Lung (tissue), 16 donors: ENCODE measurements around the gene TJP1. TPM values are rescaled to one million over a fixed set of nuclear protein-coding genes. Genes with fewer than 3 reads are reported as not detected.

Experiments used
- ATAC-seq: fragments of 200-7000 bp; cut with Tn5 transposase; one replicate; pipeline ENCODE4 v1.9.1; 2020; ENCODE audit warnings: moderate number of reproducible peaks; ENCODE audit not compliant: insufficient read depth, low FRiP score
- DNase-seq, 3 donors: peaks; one replicate each; pipeline ENCODE4 v3.0.0-alpha.2; 2013 to 2017
- H3K27ac ChIP-seq, 2 donors: one replicate each; pipeline ENCODE4 v1.5.1; 2013; ENCODE audit warnings: mild to moderate bottlenecking in 2 of 2, moderate library complexity in 2 of 2, control low read depth in 1 of 2, inconsistent platforms in 1 of 2, low read depth in 1 of 2, low read length in 1 of 2
- H3K27me3 ChIP-seq, 3 donors: one replicate each; pipeline ENCODE4 v1.5.1; 2013; ENCODE audit warnings: low read length in 2 of 3; ENCODE audit not compliant: control insufficient read depth in 3 of 3, insufficient read depth in 3 of 3
- H3K36me3 ChIP-seq, 4 donors: one replicate each; pipeline ENCODE4 v1.5.1; 2013; ENCODE audit warnings: low read length in 4 of 4, mild to moderate bottlenecking in 1 of 4, moderate library complexity in 1 of 4; ENCODE audit not compliant: control insufficient read depth in 4 of 4, insufficient read depth in 4 of 4
- H3K4me1 ChIP-seq, 5 donors: one replicate each; pipeline ENCODE4 v1.5.1; 2013; ENCODE audit warnings: low read length in 5 of 5, mild to moderate bottlenecking in 2 of 5, moderate library complexity in 1 of 5; ENCODE audit not compliant: control insufficient read depth in 5 of 5, insufficient read depth in 5 of 5
- H3K4me3 ChIP-seq: one replicate; pipeline ENCODE4 v1.5.1; 2013; ENCODE audit warnings: mild to moderate bottlenecking, control low read depth, moderate library complexity
- H3K9ac ChIP-seq, 2 donors: one replicate each; pipeline ENCODE4 v1.5.1; 2013; ENCODE audit warnings: low read length in 2 of 2, control low read depth in 1 of 2; ENCODE audit not compliant: insufficient read depth in 1 of 2
- H3K9me3 ChIP-seq, 4 donors: one replicate each; pipeline ENCODE4 v1.5.1; 2013; ENCODE audit warnings: low read length in 3 of 4, mild to moderate bottlenecking in 1 of 4, moderate library complexity in 1 of 4; ENCODE audit not compliant: control insufficient read depth in 4 of 4, insufficient read depth in 3 of 4
- CTCF ChIP-seq: IDR thresholded peaks from 2 replicates; pipeline ENCODE4 v1.5.1; 2012; ENCODE audit warnings: mild to moderate bottlenecking; ENCODE audit errors: control extremely low read depth, extremely low read depth
- WGBS, 2 donors: extraction: QIAGEN DNeasy Blood & Tissue Kit; methylation state at CpG; one replicate each; pipeline ENCODE4 v1.1.7; 2013; 5-methylcytosine and 5-hydroxymethylcytosine counted together
- long read RNA-seq, 5 donors: transcript quantifications; one replicate each; lab custom pipeline, GENCODE V29; 2026
- polyA plus RNA-seq, 2 donors: library from polyadenylated mRNA; stranded (reverse); fragments of 200-250 nt; gene quantifications; one replicate each; pipeline ENCODE4 v1.2.1, GENCODE V29; 2013
- total RNA-seq, 2 donors: library from RNA; depleted of rRNA in 1 of 2; stranded (reverse); fragments of >200 nt in 1 of 2; gene quantifications; one replicate each; pipeline ENCODE4 v1.2.1, GENCODE V29; 2014 to 2021
- donor health status: control.
- donor health status: control.
- donor health status: Bipolar disorder and iron deficiency.
- donor health status: healthy.
- donor health status: DM: yes; HTN: yes; CAD: no.

TJP1 gene
- total RNA-seq (100 to 1,000 TPM in 1 of 2 donors, 10 to 100 TPM in 1; 84.6 to 211 TPM), polyA plus RNA-seq (10 to 100 TPM; 20.6 to 23.0 TPM)
- long read RNA-seq, donor 1, full-length matches to known transcripts: 8 of 52 reads
- long read RNA-seq, donor 1, partial matches to known transcripts: 44 of 52 reads
- long read RNA-seq, donor 1, other reads (novel, unspliced or antisense): 0 of 52 reads
- long read RNA-seq, donor 2, partial matches to known transcripts: 16 of 17 reads
- long read RNA-seq, donor 2, other reads (novel, unspliced or antisense): 0 of 17 reads
- long read RNA-seq, donor 3, partial matches to known transcripts: 5 of 7 reads
- long read RNA-seq, donor 3, other reads (novel, unspliced or antisense): 0 of 7 reads
- long read RNA-seq, donor 4, partial matches to known transcripts: 27 of 27 reads
- long read RNA-seq, donor 4, other reads (novel, unspliced or antisense): 0 of 27 reads
- long read RNA-seq, donor 5, full-length matches to known transcripts: 2 of 51 reads
- long read RNA-seq, donor 5, partial matches to known transcripts: 49 of 51 reads
- long read RNA-seq, donor 5, other reads (novel, unspliced or antisense): 0 of 51 reads

- H3K36me3 ChIP-seq: no peaks in the 10 kb centered on the region
- H3K4me3 ChIP-seq: peak within 1 kb of the TSS; percentile 92
- peaks cover 5 to 25% (median 6%) of the 10 kb centered on the region in 5 donors for H3K4me1 ChIP-seq
- ATAC-seq: peak; percentile 90
- no peaks in the 10 kb centered on the region for H3K27me3 ChIP-seq
- 0 to 1% methylated on average over 64 to 80 of the region's 80 CpGs for WGBS, 2 donors
- H3K9me3 ChIP-seq: peaks cover 0 to 4% (median 0%) of the 10 kb centered on the region in 4 donors
- peak; percentile 75 to 91 (median 91) for DNase-seq
- no peak for TF ChIP-seq CTCF
- peak within 1 kb of the TSS; percentile 98 to 99 for H3K27ac ChIP-seq
- H3K9ac ChIP-seq: peak within 1 kb of the TSS; percentile 60 to 96
These were observed at the start of gene TJP1 for GRCh38 chr15:29822100-29822683. TSS of gene TJP1 (minus strand) at chr15:29822468. CDS start at chr15:29822028, 440 bp downstream.

- DNase-seq (peak in 1 of 3 donors; percentile 52), ATAC-seq (no peak)
- peak overlapping the region; percentile 68 to 83 for H3K27ac ChIP-seq
- no peaks in the 10 kb centered on the region for H3K36me3 ChIP-seq
- H3K4me1 ChIP-seq: peaks cover 0 to 12% (median 8%) of the 10 kb centered on the region in 5 donors
- no peak for TF ChIP-seq CTCF
- no peaks in the 10 kb centered on the region for H3K9me3 ChIP-seq
- H3K9ac ChIP-seq: no peak overlapping the region
- 66 to 75% methylated on average over 19 of the region's 19 CpGs for WGBS, 2 donors
- H3K27me3 ChIP-seq: no peaks in the 10 kb centered on the region
- H3K4me3 ChIP-seq: no peak overlapping the region
These were observed 49.1 kb upstream of the TJP1 start for GRCh38 chr15:29871401-29871800.

- H3K9me3 ChIP-seq: no peaks in the 10 kb centered on the region
- TF ChIP-seq CTCF: no peak
- H3K4me3 ChIP-seq: no peak overlapping the region
- no peaks in the 10 kb centered on the region for H3K27me3 ChIP-seq
- no peak for DNase-seq
- H3K9ac ChIP-seq: no peak overlapping the region
- H3K36me3 ChIP-seq: no peaks in the 10 kb centered on the region
- ATAC-seq: no peak
- WGBS, 2 donors: 44 to 49% methylated on average over 11 of the region's 11 CpGs
- H3K4me1 ChIP-seq: peaks cover 0 to 12% (median 10%) of the 10 kb centered on the region in 5 donors
- peak overlapping the region; percentile 35 to 83 for H3K27ac ChIP-seq
These were observed 48.4 kb upstream of the TJP1 start for GRCh38 chr15:29870495-29871151.
